PC-3 (cell line): ENCODE results near the gene WDPCP.

Experiments used
- CTCF ChIP-seq: fragments of 300-600 bp; sonication (generic); conservative IDR thresholded peaks from 2 replicates; pipeline ENCODE4 v1.5.1; 2017; ENCODE audit warnings: antibody characterized with exemption, low read depth, mild to moderate bottlenecking, low read length
- EZH2 ChIP-seq: fragments of 300-600 bp; sonication (generic); IDR thresholded peaks from one replicate; pipeline ENCODE4 v1.6.1; 2017; ENCODE audit warnings: antibody characterized with exemption, mild to moderate bottlenecking, low read length; ENCODE audit not compliant: unreplicated experiment
- EZH2phosphoT487 ChIP-seq: fragments of 300-600 bp; sonication (generic); IDR thresholded peaks from 2 replicates; pipeline ENCODE4 v1.6.1; 2018; ENCODE audit warnings: mild to moderate bottlenecking, antibody characterized with exemption, low read length, borderline replicate concordance

DNA sequence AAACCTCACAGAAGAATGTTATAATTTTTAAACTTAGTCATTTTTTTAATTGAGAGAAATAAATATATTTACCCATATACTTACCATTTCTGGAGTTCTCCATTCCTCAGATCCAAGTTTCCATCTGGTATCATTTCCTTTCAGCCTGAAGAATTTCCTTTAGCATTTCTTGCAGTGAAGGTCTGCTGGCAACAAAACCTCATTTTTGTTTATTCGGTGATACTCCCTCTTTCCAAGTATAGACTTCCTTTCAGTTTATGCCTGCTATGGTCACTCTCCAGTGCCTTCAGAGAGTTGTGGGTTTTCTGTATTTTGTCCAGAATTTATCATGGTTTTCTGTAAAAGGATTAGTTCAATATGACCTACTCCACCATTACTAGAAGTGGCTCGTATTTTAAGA lies 17.0 kb downstream of the WDPCP start:
- no peak for TF ChIP-seq CTCF
- TF ChIP-seq EZH2, result no peak
- no peak for TF ChIP-seq EZH2phosphoT487
